ENCODE results near the gene BICRAL. TPM values are rescaled to one million over a fixed set of nuclear protein-coding genes. Genes with fewer than 3 reads are reported as not detected.
"Not testable (repeated sequence)": the region's sequence is repeated elsewhere in the genome, so short reads cannot be mapped to it uniquely, and the experiment has no call there.

Gene BICRAL
- total RNA-seq, 2 experiments from 2014 or later: 12.1 to 12.6 TPM

GRCh38 chr6:42864602-42865001 is 82.8 kb downstream of the BICRAL start:
- ChIA-PET CTCF (no interaction called here), POLR2A (no interaction called here)

- ChIA-PET CTCF (no interaction called here), POLR2A (no interaction called here)
Measured at GRCh38 chr6:42870145-42870936, 88.5 kb downstream of the BICRAL start.

DNA sequence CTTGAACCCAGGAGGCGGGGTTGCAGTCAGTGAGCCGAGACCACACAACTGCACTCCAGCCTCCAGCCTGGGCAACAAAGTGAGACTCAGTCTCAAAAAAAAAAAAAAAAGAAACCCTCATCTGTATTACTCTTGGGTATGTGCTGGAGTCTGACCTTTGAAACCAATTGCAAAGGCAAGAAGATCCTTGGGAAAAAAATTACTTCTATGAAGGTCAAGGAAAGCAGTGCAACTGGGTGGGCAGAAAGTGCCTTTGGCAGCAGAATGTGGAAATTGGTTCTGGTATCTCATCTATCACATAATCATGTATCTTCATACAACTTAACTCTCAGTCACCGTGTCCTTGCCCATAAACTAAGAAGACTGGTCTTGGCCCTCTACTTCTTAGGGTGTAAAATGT is 89.9 kb downstream of the BICRAL start:
- ChIA-PET CTCF (interaction anchor here (0.7 kb wide), 1 partner anchor 11 kb away, joined by 3 read pairs; no protein-coding TSS in a partner anchor), POLR2A (no interaction called here)

- POLR2A ChIA-PET: interaction anchor here (0.6 to 0.9 kb wide), 3 partner anchors 101 to 1587 kb away, joined by 3 to 6 read pairs (median 4); no protein-coding TSS in a partner anchor
- CTCF ChIA-PET: interaction anchor here (0.6 to 1.2 kb wide), 2 partner anchors 146 to 212 kb away, joined by 3 read pairs; no protein-coding TSS in a partner anchor
Measured at GRCh38 chr6:42873313-42873712, 91.5 kb downstream of the BICRAL start.

DNA sequence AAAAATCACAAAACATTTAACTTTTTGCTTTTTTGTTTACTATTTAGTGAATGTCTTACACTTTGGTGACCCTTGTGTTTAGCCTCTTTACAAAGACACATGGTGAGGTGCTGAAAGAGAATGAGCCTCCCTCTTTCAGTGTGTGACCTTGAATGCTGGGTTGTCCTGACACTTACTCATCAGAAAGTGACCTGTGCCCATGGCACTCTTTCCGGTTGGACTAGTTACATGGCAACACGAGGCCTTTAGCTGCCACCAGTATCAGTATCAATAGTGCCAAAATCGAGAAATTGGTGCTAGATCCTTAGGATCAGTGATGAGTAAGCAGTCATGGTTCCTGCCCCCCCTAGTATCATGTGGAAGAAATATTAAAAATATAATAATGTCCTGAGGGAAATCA is 95.8 kb downstream of the BICRAL start:
- ChIA-PET POLR2A (no interaction called here), CTCF (interaction anchor here (0.7 to 1.6 kb wide), 6 partner anchors 9 to 416 kb away, joined by 3 to 9 read pairs (median 4); no protein-coding TSS in a partner anchor)

DNA sequence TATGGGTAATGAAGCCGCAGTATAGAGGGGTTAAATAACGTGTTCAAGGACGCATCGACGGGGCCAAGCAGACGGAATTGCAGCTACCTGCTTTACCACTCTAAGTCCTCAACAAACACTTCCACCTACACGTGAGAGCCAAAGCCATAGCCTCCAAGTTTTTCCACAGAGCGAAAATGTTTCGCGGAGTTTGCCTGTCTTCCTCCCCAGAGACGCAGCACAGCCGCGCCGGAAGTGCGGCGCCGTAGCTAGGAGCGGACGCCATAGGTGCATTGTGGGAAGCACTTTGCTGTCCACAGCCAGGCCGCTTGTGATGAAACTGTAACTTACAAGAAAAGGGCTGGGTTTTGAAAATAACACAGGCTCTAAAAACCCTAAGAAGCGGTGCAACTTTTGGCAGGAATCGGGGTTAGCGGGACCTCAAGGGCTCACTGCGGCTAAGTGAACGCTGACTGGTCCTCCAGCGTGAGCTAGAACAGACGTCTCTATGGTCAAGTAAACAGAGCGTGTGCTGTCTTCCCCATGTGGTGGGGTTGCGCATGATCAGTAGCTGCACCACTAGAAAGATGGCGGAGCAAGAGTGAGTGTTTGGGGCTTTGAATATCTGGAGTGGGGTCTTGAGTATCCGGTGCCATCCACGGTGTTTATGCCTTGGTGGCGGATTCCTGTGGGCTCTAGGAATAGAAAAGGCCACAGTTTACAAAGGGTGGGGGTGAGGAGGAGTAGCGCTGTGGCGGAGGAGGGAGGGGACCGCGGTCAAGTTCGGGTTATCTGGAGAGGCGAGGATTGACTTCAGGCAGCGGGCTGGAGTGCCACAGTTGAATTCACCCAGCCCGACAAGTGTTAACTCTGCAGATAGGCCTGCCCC is 97.8 kb downstream of the BICRAL start, which contains the start of gene RPL7L1:
TSS of gene RPL7L1 (plus strand) at position 245 of the 868 bp plus-strand sequence. CDS start at position 540, 295 bp downstream.
- CTCF ChIA-PET: interaction anchor here (0.8 to 2.7 kb wide), 5 partner anchors 10 to 218 kb away, joined by 3 to 13 read pairs (median 4); a partner anchor contains a TSS

DNA sequence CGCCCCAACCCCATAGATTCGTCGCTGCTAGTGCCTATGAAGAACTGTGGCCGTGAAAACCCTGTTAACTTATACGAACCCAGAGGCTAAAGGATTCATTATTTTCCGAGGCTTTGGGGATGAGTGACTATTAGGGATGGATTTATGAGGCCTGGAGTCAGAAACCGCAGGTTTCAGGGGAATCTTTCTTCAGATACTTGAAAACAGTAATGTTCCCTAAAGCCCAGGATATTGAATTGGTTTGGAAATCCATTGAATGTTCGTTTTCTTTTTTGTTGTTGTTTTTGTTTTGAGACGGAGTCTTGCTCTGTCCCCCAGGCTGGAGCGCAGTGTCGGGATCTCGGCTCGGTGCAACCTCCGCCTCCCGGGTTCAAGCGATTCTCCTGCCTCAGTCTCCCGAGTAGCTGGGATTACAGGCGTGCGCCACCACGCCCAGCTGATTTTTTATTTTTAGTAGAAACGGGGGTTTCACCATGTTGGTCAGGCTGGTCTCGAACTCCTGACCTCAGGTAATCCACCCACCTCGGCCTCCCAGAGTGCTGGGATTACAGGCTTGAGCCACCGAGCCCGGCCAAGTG is 98.5 kb downstream of the BICRAL start:
- ChIA-PET CTCF (interaction anchor here (0.8 to 2.7 kb wide), 2 partner anchors 9 to 133 kb away, joined by 3 to 13 read pairs; a partner anchor contains a TSS), POLR2A (interaction anchor here (0.9 to 1.7 kb wide), 6 partner anchors 49 to 154 kb away, joined by 4 to 8 read pairs (median 6); partner anchors contain the start of genes BICRAL, CNPY3 and TBCC)

More for the DNA sequence above, 97.8 kb downstream of the BICRAL start, which contains the start of gene RPL7L1:
- POLR2A ChIA-PET: interaction anchor here (0.5 to 1.7 kb wide), 9 partner anchors 11 to 153 kb away, joined by 3 to 9 read pairs (median 4); partner anchors contain the start of genes BICRAL, CNPY3 and TBCC

GRCh38 chr6:42880871-42881270 is 99.0 kb downstream of the BICRAL start:
- CTCF ChIA-PET: interaction anchor here (1.4 to 2.7 kb wide), 2 partner anchors 9 to 20 kb away, joined by 7 to 13 read pairs; a partner anchor contains a TSS
- POLR2A ChIA-PET: interaction anchor here (0.6 to 1.7 kb wide), 3 partner anchors 9 to 98 kb away, joined by 3 to 7 read pairs (median 4); partner anchors contain the start of gene BICRAL

- CTCF ChIA-PET: no interaction called here
Measured at GRCh38 chr6:42885702-42886101, 103.8 kb downstream of the BICRAL start.

GRCh38 chr6:42888201-42888600 is 106.3 kb downstream of the BICRAL start:
- CTCF ChIA-PET, POLR2A ChIA-PET: not testable (repeated sequence)

More at GRCh38 chr6:42885702-42886101, 103.8 kb downstream of the BICRAL start:
- POLR2A ChIA-PET: interaction anchor here (0.7 kb wide), 1 partner anchor 198 kb away, joined by 3 read pairs; no protein-coding TSS in a partner anchor

DNA sequence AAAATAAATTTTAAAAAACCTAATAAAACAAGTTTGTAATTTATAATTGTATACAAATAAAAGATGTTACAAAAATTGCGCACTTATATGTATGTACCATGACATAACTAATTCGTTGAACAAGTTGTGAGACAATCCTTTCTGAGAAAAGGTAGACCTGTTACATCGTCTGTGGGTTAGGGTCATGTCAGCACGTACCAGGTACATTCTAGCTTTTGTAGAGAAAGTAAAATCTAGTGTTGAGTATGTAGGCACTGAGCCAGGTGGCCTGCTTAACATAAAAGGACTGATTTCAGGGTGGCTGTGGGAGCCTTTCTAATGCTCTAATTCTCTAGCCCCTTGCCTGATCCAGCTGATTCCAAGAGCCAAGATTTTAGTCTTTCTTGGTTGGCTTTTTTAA is 108.0 kb downstream of the BICRAL start:
- ChIA-PET CTCF (interaction anchor here (2.2 kb wide), 1 partner anchor 10 kb away, joined by 13 read pairs; the partner anchor contains the start of gene RPL7L1), POLR2A (interaction anchor here (0.5 to 1.8 kb wide), 4 partner anchors 9 to 144 kb away, joined by 3 to 7 read pairs (median 4); partner anchors contain the start of gene TBCC)

DNA sequence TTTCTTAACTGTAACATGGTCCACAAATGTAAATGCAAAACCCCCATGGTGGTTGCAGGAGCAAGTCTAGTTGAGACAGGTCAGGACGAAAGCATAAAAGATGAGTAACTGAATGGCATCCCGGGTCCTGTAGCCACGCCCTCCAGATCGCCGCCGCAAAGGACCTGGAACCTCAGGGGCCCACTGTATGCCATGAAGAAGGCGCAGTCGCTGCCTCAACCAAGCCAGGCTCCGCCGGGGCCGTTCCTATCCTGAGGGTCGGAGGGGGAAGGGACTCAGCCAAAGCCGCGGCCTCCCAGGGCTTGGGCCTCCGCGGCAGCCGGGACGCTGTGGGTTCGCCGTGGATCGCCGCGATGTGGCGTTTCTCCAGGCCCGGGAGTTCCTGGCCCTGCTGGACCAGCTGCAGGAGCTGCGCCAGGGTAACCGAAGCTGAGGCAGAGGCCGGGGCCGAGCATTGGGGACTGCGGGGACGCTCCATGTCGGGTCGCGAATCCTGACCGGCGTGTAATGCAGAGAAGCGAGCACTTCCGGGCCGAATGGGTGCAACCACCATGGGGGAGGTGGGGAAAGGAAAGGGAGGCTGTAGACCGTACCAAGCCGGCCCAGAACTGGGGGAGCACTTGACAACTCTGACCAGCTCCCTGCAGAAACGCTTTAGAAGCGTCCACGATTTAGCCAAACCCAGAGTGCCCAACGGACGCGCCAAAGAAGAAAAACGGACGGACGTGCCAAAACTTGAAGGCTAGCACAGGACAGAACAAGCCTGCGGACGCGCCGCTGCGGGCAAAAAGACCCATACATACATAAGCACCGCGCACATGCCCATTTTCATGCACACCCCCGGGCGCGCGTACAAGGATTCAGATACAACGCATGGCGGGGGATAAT is 108.7 kb downstream of the BICRAL start:
- ChIA-PET POLR2A (interaction anchor here (0.6 to 1.8 kb wide), 8 partner anchors 9 to 327 kb away, joined by 3 to 7 read pairs (median 3); partner anchors contain the start of genes CNPY3, PPP2R5D, RPL7L1 and TBCC), CTCF (interaction anchor here (1.0 to 2.2 kb wide), 2 partner anchors 10 to 101 kb away, joined by 3 to 13 read pairs; partner anchors contain the start of gene RPL7L1)

GRCh38 chr6:42891199-42891722 is 109.4 kb downstream of the BICRAL start:
- ChIA-PET CTCF (interaction anchor here (1.0 kb wide), 1 partner anchor 100 kb away, joined by 3 read pairs; no protein-coding TSS in a partner anchor), POLR2A (interaction anchor here (0.8 to 1.8 kb wide), 7 partner anchors 9 to 328 kb away, joined by 3 to 7 read pairs (median 3); partner anchors contain the start of genes CNPY3, PPP2R5D, RPL7L1 and TBCC)

DNA sequence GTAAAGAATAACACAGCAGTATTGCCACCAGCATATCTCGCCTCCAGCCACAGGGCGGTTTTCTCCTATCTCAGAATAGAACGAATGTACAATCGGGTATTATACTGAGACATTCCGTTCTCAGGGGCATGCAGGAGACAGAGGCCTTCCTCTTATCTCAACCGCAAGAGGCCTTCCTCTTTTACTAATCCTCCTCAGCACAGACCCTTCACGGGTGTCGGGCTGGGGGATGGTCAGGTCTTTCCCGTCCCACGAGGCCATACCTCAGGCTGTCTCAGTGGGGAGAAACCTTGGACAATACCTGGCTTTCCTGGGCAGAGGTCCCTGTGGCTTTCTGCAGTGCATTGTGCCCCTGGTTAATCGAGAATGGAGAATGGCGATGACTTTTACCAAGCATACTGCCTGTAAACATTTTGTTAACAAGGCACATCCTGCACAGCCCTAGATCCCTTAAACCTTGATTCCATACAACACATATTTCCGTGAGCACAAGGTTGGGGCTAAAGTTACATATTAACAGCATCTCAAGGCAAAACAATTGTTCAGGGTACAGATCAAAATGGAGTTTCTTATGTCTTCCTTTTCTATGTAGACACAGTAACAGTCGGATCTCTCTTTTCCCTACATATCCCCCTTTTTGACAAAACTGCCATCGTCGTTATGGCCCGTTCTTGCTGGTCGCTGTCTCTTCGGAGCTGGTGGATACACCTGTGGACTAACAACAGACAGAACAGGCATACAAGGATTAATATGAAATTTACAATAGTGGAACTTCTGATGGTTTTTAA is 112.4 kb downstream of the BICRAL start:
- POLR2A ChIA-PET, CTCF ChIA-PET: not testable (repeated sequence)

DNA sequence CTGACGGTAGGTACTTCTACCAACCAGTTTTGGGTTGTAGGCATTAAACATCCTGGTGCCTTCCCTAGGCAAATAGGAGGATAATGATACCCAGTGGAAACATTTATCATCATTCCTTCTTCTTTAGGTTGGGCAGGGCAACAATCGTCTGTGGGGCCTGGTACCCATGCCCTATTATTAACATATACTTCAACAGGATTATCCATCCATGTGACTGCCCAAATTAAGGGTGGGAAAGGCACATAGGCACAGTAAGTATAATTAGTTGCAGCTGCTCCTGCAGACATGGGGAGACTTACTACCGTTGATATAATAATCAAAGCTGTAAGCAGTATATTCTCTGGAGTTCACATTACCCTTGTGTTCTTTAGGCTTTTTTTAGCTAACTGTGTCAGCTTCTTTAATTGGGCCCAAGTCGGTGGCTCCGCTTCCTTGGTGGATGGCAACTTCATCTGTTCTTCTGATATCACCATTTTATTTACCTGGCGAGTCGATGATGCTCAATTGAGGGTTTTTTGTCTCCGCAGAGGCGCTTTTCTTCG is 114.4 kb downstream of the BICRAL start:
- ChIA-PET CTCF (no interaction called here), POLR2A (no interaction called here)

- POLR2A ChIA-PET: no interaction called here
Measured at GRCh38 chr6:42898891-42899361, 117.1 kb downstream of the BICRAL start.

More at GRCh38 chr6:42898891-42899361, 117.1 kb downstream of the BICRAL start:
- CTCF ChIA-PET: interaction anchor here (0.7 to 1.4 kb wide), 2 partner anchors 10 to 245 kb away, joined by 3 to 4 read pairs; no protein-coding TSS in a partner anchor

Measured in activated CD8-positive, alpha-beta memory T cell treated with anti-CD3 and anti-CD28 coated beads for 36 hours (primary cell).